ENCODE data around the gene PEX5L. TPM values are rescaled to one million over a fixed set of nuclear protein-coding genes. Genes with fewer than 3 reads are reported as not detected.
A peak's percentile ranks its signal among the peaks of the same experiment; 100 is the strongest.

The PEX5L gene
- total and polyA plus RNA-seq, 2 experiments from 2014 or later, result 6.3 to 7.0 TPM

DNA sequence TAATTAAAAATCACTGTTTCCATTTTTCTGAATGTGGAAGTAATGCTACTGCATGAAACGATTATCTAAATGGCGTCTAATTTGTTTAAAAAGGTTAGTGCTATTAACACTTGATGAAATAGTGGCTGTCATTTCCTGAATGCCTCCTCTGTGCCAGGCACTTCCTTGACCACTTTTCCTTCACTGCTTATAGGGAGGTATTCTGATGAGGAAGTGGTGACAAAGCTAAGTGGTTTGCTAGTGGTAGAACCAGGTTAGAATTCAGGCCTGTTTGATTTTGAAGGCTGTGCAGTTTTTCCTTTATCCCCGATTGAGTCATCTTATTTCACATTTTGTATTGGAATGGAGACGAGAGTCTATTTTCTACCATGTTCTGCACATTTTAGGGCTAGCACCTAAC, 264.9 kb downstream of the PEX5L start:
- Mint-ChIP-seq H3K9me3 (peaks cover 25% of the 10 kb centered on the region), H3K27me3 (ENCODE audit: insufficient read depth, low read depth, poor library complexity) (peaks cover 4% of the 10 kb centered on the region), H3K4me1 (peaks cover 27% of the 10 kb centered on the region), H3K27ac (no peak overlapping the region), H3K4me3 (no peak overlapping the region), H3K36me3 (ENCODE audit: low read depth) (peaks cover 53% of the 10 kb centered on the region)
- ATAC-seq (peak; percentile 23; the same call in 1 of the 3 replicates), DNase-seq (ENCODE audit: low spot score) (no peak)
- no peak overlapping the region; the same call in 1 of the 2 replicates for H3K27ac ChIP-seq (ENCODE audit: low read depth)
- no peak overlapping the region for H3K4me2 ChIP-seq
- no peaks in the 10 kb centered on the region for H3K79me2 ChIP-seq (replicated peaks; ENCODE audit: insufficient read depth)
- no peaks in the 10 kb centered on the region; the same call in 1 of the 2 replicates for H3F3A ChIP-seq (replicated peaks; ENCODE audit: low read depth)
- no peak overlapping the region for H2AFZ ChIP-seq
- H3K4me3 ChIP-seq, result no peak overlapping the region
- TF ChIP-seq CREB1 (CRISPR knock-in tag; IDR thresholded peaks at IDR 0.05; ENCODE audit: low read depth), result no peak
- no peak for TF ChIP-seq POLR2AphosphoS5 (IDR thresholded peaks at IDR 0.05; ENCODE audit: low read depth)
- TF ChIP-seq, protein P1, sequence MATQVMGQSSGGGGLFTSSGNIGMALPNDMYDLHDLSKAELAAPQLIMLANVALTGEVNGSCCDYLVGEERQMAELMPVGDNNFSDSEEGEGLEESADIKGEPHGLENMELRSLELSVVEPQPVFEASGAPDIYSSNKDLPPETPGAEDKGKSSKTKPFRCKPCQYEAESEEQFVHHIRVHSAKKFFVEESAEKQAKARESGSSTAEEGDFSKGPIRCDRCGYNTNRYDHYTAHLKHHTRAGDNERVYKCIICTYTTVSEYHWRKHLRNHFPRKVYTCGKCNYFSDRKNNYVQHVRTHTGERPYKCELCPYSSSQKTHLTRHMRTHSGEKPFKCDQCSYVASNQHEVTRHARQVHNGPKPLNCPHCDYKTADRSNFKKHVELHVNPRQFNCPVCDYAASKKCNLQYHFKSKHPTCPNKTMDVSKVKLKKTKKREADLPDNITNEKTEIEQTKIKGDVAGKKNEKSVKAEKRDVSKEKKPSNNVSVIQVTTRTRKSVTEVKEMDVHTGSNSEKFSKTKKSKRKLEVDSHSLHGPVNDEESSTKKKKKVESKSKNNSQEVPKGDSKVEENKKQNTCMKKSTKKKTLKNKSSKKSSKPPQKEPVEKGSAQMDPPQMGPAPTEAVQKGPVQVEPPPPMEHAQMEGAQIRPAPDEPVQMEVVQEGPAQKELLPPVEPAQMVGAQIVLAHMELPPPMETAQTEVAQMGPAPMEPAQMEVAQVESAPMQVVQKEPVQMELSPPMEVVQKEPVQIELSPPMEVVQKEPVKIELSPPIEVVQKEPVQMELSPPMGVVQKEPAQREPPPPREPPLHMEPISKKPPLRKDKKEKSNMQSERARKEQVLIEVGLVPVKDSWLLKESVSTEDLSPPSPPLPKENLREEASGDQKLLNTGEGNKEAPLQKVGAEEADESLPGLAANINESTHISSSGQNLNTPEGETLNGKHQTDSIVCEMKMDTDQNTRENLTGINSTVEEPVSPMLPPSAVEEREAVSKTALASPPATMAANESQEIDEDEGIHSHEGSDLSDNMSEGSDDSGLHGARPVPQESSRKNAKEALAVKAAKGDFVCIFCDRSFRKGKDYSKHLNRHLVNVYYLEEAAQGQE (IDR thresholded peaks at IDR 0.05; ENCODE audit: unreplicated experiment), result no peak
- TF ChIP-seq, protein P2, sequence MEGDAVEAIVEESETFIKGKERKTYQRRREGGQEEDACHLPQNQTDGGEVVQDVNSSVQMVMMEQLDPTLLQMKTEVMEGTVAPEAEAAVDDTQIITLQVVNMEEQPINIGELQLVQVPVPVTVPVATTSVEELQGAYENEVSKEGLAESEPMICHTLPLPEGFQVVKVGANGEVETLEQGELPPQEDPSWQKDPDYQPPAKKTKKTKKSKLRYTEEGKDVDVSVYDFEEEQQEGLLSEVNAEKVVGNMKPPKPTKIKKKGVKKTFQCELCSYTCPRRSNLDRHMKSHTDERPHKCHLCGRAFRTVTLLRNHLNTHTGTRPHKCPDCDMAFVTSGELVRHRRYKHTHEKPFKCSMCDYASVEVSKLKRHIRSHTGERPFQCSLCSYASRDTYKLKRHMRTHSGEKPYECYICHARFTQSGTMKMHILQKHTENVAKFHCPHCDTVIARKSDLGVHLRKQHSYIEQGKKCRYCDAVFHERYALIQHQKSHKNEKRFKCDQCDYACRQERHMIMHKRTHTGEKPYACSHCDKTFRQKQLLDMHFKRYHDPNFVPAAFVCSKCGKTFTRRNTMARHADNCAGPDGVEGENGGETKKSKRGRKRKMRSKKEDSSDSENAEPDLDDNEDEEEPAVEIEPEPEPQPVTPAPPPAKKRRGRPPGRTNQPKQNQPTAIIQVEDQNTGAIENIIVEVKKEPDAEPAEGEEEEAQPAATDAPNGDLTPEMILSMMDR (conservative IDR thresholded peaks at IDR 0.05; ENCODE audit: low read depth in 2 of 2), result no peak
- no peak for TF ChIP-seq EZH2 (IDR thresholded peaks at IDR 0.05; ENCODE audit: low read depth, unreplicated experiment)
- TF ChIP-seq, protein P3, sequence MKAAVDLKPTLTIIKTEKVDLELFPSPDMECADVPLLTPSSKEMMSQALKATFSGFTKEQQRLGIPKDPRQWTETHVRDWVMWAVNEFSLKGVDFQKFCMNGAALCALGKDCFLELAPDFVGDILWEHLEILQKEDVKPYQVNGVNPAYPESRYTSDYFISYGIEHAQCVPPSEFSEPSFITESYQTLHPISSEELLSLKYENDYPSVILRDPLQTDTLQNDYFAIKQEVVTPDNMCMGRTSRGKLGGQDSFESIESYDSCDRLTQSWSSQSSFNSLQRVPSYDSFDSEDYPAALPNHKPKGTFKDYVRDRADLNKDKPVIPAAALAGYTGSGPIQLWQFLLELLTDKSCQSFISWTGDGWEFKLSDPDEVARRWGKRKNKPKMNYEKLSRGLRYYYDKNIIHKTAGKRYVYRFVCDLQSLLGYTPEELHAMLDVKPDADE (IDR thresholded peaks at IDR 0.05), result no peak
- TF ChIP-seq JUNB (IDR thresholded peaks at IDR 0.05; ENCODE audit: unreplicated experiment), result no peak
- no peak for TF ChIP-seq ZNF331 (CRISPR knock-in tag; IDR thresholded peaks at IDR 0.05; ENCODE audit: low read depth)
- TF ChIP-seq STAT1 (IDR thresholded peaks at IDR 0.05; ENCODE audit: unreplicated experiment), result no peak
- TF ChIP-seq NANOG (IDR thresholded peaks at IDR 0.05; ENCODE audit: borderline replicate concordance), result no peak
- TF ChIP-seq EZH2phosphoT487 (IDR thresholded peaks at IDR 0.05; ENCODE audit: unreplicated experiment), result no peak
- TF ChIP-seq, protein P4, sequence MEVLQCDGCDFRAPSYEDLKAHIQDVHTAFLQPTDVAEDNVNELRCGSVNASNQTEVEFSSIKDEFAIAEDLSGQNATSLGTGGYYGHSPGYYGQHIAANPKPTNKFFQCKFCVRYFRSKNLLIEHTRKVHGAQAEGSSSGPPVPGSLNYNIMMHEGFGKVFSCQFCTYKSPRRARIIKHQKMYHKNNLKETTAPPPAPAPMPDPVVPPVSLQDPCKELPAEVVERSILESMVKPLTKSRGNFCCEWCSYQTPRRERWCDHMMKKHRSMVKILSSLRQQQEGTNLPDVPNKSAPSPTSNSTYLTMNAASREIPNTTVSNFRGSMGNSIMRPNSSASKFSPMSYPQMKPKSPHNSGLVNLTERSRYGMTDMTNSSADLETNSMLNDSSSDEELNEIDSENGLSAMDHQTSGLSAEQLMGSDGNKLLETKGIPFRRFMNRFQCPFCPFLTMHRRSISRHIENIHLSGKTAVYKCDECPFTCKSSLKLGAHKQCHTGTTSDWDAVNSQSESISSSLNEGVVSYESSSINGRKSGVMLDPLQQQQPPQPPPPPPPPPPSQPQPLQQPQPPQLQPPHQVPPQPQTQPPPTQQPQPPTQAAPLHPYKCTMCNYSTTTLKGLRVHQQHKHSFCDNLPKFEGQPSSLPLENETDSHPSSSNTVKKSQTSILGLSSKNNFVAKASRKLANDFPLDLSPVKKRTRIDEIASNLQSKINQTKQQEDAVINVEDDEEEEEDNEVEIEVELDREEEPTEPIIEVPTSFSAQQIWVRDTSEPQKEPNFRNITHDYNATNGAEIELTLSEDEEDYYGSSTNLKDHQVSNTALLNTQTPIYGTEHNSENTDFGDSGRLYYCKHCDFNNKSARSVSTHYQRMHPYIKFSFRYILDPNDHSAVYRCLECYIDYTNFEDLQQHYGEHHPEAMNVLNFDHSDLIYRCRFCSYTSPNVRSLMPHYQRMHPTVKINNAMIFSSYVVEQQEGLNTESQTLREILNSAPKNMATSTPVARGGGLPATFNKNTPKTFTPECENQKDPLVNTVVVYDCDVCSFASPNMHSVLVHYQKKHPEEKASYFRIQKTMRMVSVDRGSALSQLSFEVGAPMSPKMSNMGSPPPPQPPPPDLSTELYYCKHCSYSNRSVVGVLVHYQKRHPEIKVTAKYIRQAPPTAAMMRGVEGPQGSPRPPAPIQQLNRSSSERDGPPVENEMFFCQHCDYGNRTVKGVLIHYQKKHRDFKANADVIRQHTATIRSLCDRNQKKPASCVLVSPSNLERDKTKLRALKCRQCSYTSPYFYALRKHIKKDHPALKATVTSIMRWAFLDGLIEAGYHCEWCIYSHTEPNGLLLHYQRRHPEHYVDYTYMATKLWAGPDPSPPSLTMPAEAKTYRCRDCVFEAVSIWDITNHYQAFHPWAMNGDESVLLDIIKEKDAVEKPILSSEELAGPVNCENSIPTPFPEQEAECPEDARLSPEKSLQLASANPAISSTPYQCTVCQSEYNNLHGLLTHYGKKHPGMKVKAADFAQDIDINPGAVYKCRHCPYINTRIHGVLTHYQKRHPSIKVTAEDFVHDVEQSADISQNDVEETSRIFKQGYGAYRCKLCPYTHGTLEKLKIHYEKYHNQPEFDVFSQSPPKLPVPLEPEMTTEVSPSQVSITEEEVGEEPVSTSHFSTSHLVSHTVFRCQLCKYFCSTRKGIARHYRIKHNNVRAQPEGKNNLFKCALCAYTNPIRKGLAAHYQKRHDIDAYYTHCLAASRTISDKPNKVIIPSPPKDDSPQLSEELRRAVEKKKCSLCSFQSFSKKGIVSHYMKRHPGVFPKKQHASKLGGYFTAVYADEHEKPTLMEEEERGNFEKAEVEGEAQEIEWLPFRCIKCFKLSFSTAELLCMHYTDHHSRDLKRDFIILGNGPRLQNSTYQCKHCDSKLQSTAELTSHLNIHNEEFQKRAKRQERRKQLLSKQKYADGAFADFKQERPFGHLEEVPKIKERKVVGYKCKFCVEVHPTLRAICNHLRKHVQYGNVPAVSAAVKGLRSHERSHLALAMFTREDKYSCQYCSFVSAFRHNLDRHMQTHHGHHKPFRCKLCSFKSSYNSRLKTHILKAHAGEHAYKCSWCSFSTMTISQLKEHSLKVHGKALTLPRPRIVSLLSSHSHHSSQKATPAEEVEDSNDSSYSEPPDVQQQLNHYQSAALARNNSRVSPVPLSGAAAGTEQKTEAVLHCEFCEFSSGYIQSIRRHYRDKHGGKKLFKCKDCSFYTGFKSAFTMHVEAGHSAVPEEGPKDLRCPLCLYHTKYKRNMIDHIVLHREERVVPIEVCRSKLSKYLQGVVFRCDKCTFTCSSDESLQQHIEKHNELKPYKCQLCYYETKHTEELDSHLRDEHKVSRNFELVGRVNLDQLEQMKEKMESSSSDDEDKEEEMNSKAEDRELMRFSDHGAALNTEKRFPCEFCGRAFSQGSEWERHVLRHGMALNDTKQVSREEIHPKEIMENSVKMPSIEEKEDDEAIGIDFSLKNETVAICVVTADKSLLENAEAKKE (CRISPR knock-in tag; IDR thresholded peaks at IDR 0.05), result no peak
- no peak for TF ChIP-seq ZNF114 (CRISPR knock-in tag; IDR thresholded peaks at IDR 0.05)
- H3K36me3 ChIP-seq (ENCODE audit: insufficient read depth), result peaks cover 8% of the 10 kb centered on the region
- peaks cover 22% of the 10 kb centered on the region for H3K4me1 ChIP-seq (ENCODE audit: insufficient read depth)
- peaks cover 11% of the 10 kb centered on the region; the same call in 1 of the 2 replicates for H3K9me2 ChIP-seq (ENCODE audit: insufficient read depth)
- H3K27me3 ChIP-seq (ENCODE audit: insufficient read depth), result no peaks in the 10 kb centered on the region
- H4K20me1 ChIP-seq (replicated peaks; ENCODE audit: insufficient read depth), result no peaks in the 10 kb centered on the region
